ENCODE measurements around the gene TNFRSF12A.

Gene TNFRSF12A

GRCh38 chr16:3023669-3024478, 3.7 kb downstream of the TNFRSF12A start, which contains the start of the genes HCFC1R1 and THOC6:
Gene HCFC1R1 (minus strand): TSS chr16:3023942. CDS start chr16:3023941, 1 bp downstream.
Gene THOC6 (plus strand): TSS chr16:3024035. CDS start chr16:3024327, 292 bp downstream.
- DNase-seq (ENCODE audit: extremely low spot score, insufficient read length, low read depth) (peak; percentile 83), FAIRE-seq (peak; percentile 99)

GRCh38 chr16:3025032-3026002, 5.1 kb downstream of the TNFRSF12A start:
- FAIRE-seq = no peak
- no peak for DNase-seq (ENCODE audit: extremely low spot score, insufficient read length, low read depth)

GRCh38 chr16:3026003-3026378, 5.8 kb downstream of the TNFRSF12A start:
- FAIRE-seq = no peak
- no peak for DNase-seq (ENCODE audit: extremely low spot score, insufficient read length, low read depth)

- FAIRE-seq = no peak
- no peak for DNase-seq (ENCODE audit: extremely low spot score, insufficient read length, low read depth)
Measured at GRCh38 chr16:3026609-3027488, 6.7 kb downstream of the TNFRSF12A start.

- DNase-seq (ENCODE audit: extremely low spot score, insufficient read length, low read depth) (no peak), FAIRE-seq (no peak)
Measured at GRCh38 chr16:3027489-3027795, 7.3 kb downstream of the TNFRSF12A start.

- DNase-seq (ENCODE audit: extremely low spot score, insufficient read length, low read depth) (peak; percentile 81), FAIRE-seq (peak; percentile 87)
Measured at GRCh38 chr16:3027983-3028715, 8.0 kb downstream of the TNFRSF12A start.

GRCh38 chr16:3028716-3029319, 8.7 kb downstream of the TNFRSF12A start:
- DNase-seq (ENCODE audit: extremely low spot score, insufficient read length, low read depth) (no peak), FAIRE-seq (no peak)

GRCh38 chr16:3029491-3030221, 9.5 kb downstream of the TNFRSF12A start:
- DNase-seq (ENCODE audit: extremely low spot score, insufficient read length, low read depth) (no peak), FAIRE-seq (no peak)

- DNase-seq (ENCODE audit: extremely low spot score, insufficient read length, low read depth) (no peak), FAIRE-seq (no peak)
Measured at GRCh38 chr16:3030222-3031212, 10.3 kb downstream of the TNFRSF12A start.

GRCh38 chr16:3032624-3033023, 12.5 kb downstream of the TNFRSF12A start:
- DNase-seq (ENCODE audit: extremely low spot score, insufficient read length, low read depth) (no peak), FAIRE-seq (peak; percentile 29)

- FAIRE-seq (no peak), DNase-seq (ENCODE audit: extremely low spot score, insufficient read length, low read depth) (no peak)
Measured at GRCh38 chr16:3035289-3035971, 15.3 kb downstream of the TNFRSF12A start.

- FAIRE-seq (no peak), DNase-seq (ENCODE audit: extremely low spot score, insufficient read length, low read depth) (no peak)
Measured at GRCh38 chr16:3035972-3036725, 16.0 kb downstream of the TNFRSF12A start.

GRCh38 chr16:3036726-3037315, 16.7 kb downstream of the TNFRSF12A start, which contains the start of gene BICDL2:
Gene BICDL2 (minus strand): TSS chr16:3036944. CDS start chr16:3035496, 1,448 bp downstream.
- DNase-seq (ENCODE audit: extremely low spot score, insufficient read length, low read depth) (no peak), FAIRE-seq (no peak)

- DNase-seq (ENCODE audit: extremely low spot score, insufficient read length, low read depth) (no peak), FAIRE-seq (no peak)
Measured at GRCh38 chr16:3038256-3038655, 18.1 kb downstream of the TNFRSF12A start.

GRCh38 chr16:3038896-3039295, 18.7 kb downstream of the TNFRSF12A start:
- no peak for FAIRE-seq
- DNase-seq (ENCODE audit: extremely low spot score, insufficient read length, low read depth) = no peak
